Measurements from ENCODE around the gene XRRA1. TPM values are rescaled to one million over a fixed set of nuclear protein-coding genes. Genes with fewer than 3 reads are reported as not detected.

The XRRA1 gene
- total RNA-seq, 1 experiment from 2014 or later, result 11.9 TPM

DNA sequence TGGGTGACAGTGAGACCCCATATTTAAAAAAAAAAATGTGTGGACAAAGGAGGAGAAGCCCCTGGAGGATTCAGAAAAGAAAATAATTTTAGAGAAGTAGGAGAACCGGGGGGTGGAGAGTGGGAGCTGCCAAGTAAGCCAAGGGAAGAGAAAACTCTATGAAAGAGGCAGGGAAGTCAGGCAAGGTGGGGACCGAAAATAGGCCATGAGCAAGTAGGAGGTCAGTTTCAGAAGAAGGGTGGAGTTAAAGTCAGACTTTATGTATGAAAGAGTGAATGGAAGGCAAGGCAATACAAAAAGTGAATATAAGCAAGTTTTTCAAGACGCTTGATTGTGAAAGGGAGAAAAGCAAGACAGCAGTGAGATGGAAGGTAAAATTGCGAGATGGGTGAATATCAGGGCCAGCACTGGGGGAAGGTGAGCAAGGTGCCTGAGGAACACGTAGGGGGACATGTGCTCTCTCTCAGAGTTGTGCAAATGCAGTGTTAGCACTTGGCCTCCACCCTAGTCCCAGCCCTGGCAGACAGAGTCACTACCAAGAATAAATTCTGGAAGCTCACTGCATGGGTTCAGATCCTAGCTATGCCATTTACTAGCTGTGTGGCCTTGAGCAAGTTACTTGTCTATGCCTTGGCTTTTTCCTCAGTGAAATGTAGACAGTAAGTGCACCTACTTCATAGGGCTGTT lies 6.7 kb downstream of the XRRA1 start:
- no peaks in the 10 kb centered on the region for H3K4me1 Mint-ChIP-seq (ENCODE audit: low read depth, unreplicated experiment)
- Histone ChIP-seq H3K9me3 (no peaks in the 10 kb centered on the region), H3K4me1 (no peaks in the 10 kb centered on the region), H3K36me3 (ENCODE audit: control insufficient read depth, insufficient read depth, low read length) (no peaks in the 10 kb centered on the region), H3K27me3 (replicated peaks; ENCODE audit: control insufficient read depth, insufficient read depth, low read length) (no peaks in the 10 kb centered on the region), H3K4me3 (ENCODE audit: low read depth, low read length) (no peak overlapping the region)
- no peaks in the 10 kb centered on the region for H3K9me3 Mint-ChIP-seq (ENCODE audit: unreplicated experiment)
- no peaks in the 10 kb centered on the region for H3K27me3 Mint-ChIP-seq (ENCODE audit: insufficient read depth, unreplicated experiment)
- no peak overlapping the region for H3K4me3 Mint-ChIP-seq (ENCODE audit: unreplicated experiment)
- intact Hi-C loops (cut with micrococcal nuclease; ENCODE audit: unreplicated experiment), result no loop called here
- CTCF ChIA-PET, result interaction anchor here (0.6 to 0.8 kb wide), 2 partner anchors 20 to 60 kb away, joined by 3 read pairs; no protein-coding TSS in a partner anchor
- no peak for DNase-seq
- no peaks in the 10 kb centered on the region for H3K36me3 Mint-ChIP-seq (ENCODE audit: insufficient read depth, unreplicated experiment)
- TF ChIP-seq CTCF (IDR thresholded peaks at IDR 0.05; ENCODE audit: insufficient read depth in 1 of 2, low read depth in 1 of 2, low read length in 1 of 2, severe bottlenecking in 1 of 2, unreplicated experiment in 1 of 2), result no peak
- BruUV-seq (replicated peaks), result no TSS peak
- H3K27ac Mint-ChIP-seq (ENCODE audit: unreplicated experiment), result no peak overlapping the region
- POLR2A ChIA-PET, result interaction anchor here (0.5 kb wide), 1 partner anchor 46 kb away, joined by 3 read pairs; no protein-coding TSS in a partner anchor

- Mint-ChIP-seq H3K27me3 (ENCODE audit: insufficient read depth, unreplicated experiment) (no peaks in the 10 kb centered on the region), H3K36me3 (ENCODE audit: insufficient read depth, unreplicated experiment) (no peaks in the 10 kb centered on the region), H3K4me1 (ENCODE audit: low read depth, unreplicated experiment) (no peaks in the 10 kb centered on the region), H3K4me3 (ENCODE audit: unreplicated experiment) (no peak overlapping the region), H3K27ac (ENCODE audit: unreplicated experiment) (no peak overlapping the region), H3K9me3 (ENCODE audit: unreplicated experiment) (no peaks in the 10 kb centered on the region)
- POLR2A ChIA-PET, result no interaction called here
- no TSS peak for BruUV-seq (replicated peaks)
- Histone ChIP-seq H3K9me3 (no peaks in the 10 kb centered on the region), H3K27me3 (replicated peaks; ENCODE audit: control insufficient read depth, insufficient read depth, low read length) (no peaks in the 10 kb centered on the region), H3K4me1 (no peaks in the 10 kb centered on the region), H3K36me3 (ENCODE audit: control insufficient read depth, insufficient read depth, low read length) (no peaks in the 10 kb centered on the region), H3K4me3 (ENCODE audit: low read depth, low read length) (no peak overlapping the region)
- no peak for TF ChIP-seq CTCF (IDR thresholded peaks at IDR 0.05; ENCODE audit: insufficient read depth in 1 of 2, low read depth in 1 of 2, low read length in 1 of 2, severe bottlenecking in 1 of 2, unreplicated experiment in 1 of 2)
- DNase-seq, result no peak
- intact Hi-C loops (cut with micrococcal nuclease; ENCODE audit: unreplicated experiment), result no loop called here
- CTCF ChIA-PET, result interaction anchor here (0.6 to 0.8 kb wide), 3 partner anchors 61 to 307 kb away, joined by 3 to 7 read pairs (median 3); no protein-coding TSS in a partner anchor
These were observed 7.4 kb downstream of the XRRA1 start for GRCh38 chr11:74941492-74941891.

GRCh38 chr11:74937696-74938475 lies 11.0 kb downstream of the XRRA1 start:
- Histone ChIP-seq H3K9me3 (no peaks in the 10 kb centered on the region), H3K4me1 (no peaks in the 10 kb centered on the region), H3K4me3 (ENCODE audit: low read depth, low read length) (no peak overlapping the region), H3K36me3 (ENCODE audit: control insufficient read depth, insufficient read depth, low read length) (no peaks in the 10 kb centered on the region), H3K27me3 (replicated peaks; ENCODE audit: control insufficient read depth, insufficient read depth, low read length) (no peaks in the 10 kb centered on the region)
- H3K27ac Mint-ChIP-seq (ENCODE audit: unreplicated experiment), result no peak overlapping the region
- H3K27me3 Mint-ChIP-seq (ENCODE audit: insufficient read depth, unreplicated experiment), result no peaks in the 10 kb centered on the region
- TF ChIP-seq CTCF (IDR thresholded peaks at IDR 0.05; ENCODE audit: insufficient read depth in 1 of 2, low read depth in 1 of 2, low read length in 1 of 2, severe bottlenecking in 1 of 2, unreplicated experiment in 1 of 2), result no peak
- intact Hi-C loops (cut with micrococcal nuclease; ENCODE audit: unreplicated experiment), result no loop called here
- no peaks in the 10 kb centered on the region for H3K36me3 Mint-ChIP-seq (ENCODE audit: insufficient read depth, unreplicated experiment)
- no peak overlapping the region for H3K4me3 Mint-ChIP-seq (ENCODE audit: unreplicated experiment)
- H3K9me3 Mint-ChIP-seq (ENCODE audit: unreplicated experiment), result no peaks in the 10 kb centered on the region
- no peaks in the 10 kb centered on the region for H3K4me1 Mint-ChIP-seq (ENCODE audit: low read depth, unreplicated experiment)
- no peak for DNase-seq
- BruUV-seq (replicated peaks), result no TSS peak
- POLR2A ChIA-PET, result interaction anchor here (0.9 kb wide), 1 partner anchor 11 kb away, joined by 5 read pairs; the partner anchor contains the start of genes SPCS2 and XRRA1
- CTCF ChIA-PET, result no interaction called here
